Mammary epithelial cell (primary cell): Measurements from ENCODE around the gene MAP4K4.

ENCODE experiments used
- CTCF ChIP-seq, 2 donors: IDR thresholded peaks in 1 of 2; conservative IDR thresholded peaks in 1 of 2; 2 replicates each; pipeline ENCODE4 v1.5.1; 2011 to 2012; ENCODE audit warnings: inconsistent platforms in 2 of 2, low read length in 2 of 2, mild to moderate bottlenecking in 2 of 2, control low read depth in 1 of 2, low read depth in 1 of 2; ENCODE audit not compliant: insufficient read depth in 1 of 2; ENCODE audit errors: extremely low read depth in 1 of 2
- EZH2 ChIP-seq: IDR thresholded peaks from 2 replicates; pipeline ENCODE4 v1.6.1; 2012; ENCODE audit warnings: low read length, inconsistent platforms, borderline replicate concordance

- TF ChIP-seq CTCF (conservative IDR thresholded peaks at IDR 0.05 in 1 of 2, IDR thresholded peaks at IDR 0.05 in 1 of 2; ENCODE audit: extremely low read depth in 1 of 2, insufficient read depth in 1 of 2, low read depth in 1 of 2, low read length in 2 of 2) = peak; percentile 79 to 86
- TF ChIP-seq EZH2 = no peak
Measured at GRCh38 chr2:101823347-101823791, 125.9 kb downstream of the MAP4K4 start.
